Measurements from ENCODE around the gene PTPN23.
A peak's percentile ranks its signal among the peaks of the same experiment; 100 is the strongest.

The PTPN23 gene

GRCh38 chr3:47431225-47431624 is 50.4 kb downstream of the PTPN23 start:
- no peak for DNase-seq (ENCODE audit: extremely low spot score)
- TF ChIP-seq CTCF (IDR thresholded peaks at IDR 0.05; ENCODE audit: control extremely low read depth, extremely low read depth, low read depth, missing control alignments) = no peak
- CTCF ChIA-PET = interaction anchor here (0.7 to 4.2 kb wide), 4 partner anchors 9 to 44 kb away, joined by 3 to 21 read pairs (median 6); partner anchors contain the start of gene SCAP
- POLR2A ChIA-PET = interaction anchor here (0.6 kb wide), 1 partner anchor 123 kb away, joined by 3 read pairs; no protein-coding TSS in a partner anchor

GRCh38 chr3:47432673-47433072 is 51.9 kb downstream of the PTPN23 start:
- no peak for DNase-seq (ENCODE audit: extremely low spot score)
- CTCF ChIA-PET = interaction anchor here (1.3 to 4.2 kb wide), 3 partner anchors 10 to 30 kb away, joined by 3 to 23 read pairs (median 21); no protein-coding TSS in a partner anchor
- no peak for TF ChIP-seq CTCF (IDR thresholded peaks at IDR 0.05; ENCODE audit: control extremely low read depth, extremely low read depth, low read depth, missing control alignments)
- POLR2A ChIA-PET = interaction anchor here (0.6 kb wide), 1 partner anchor 765 kb away, joined by 4 read pairs; no protein-coding TSS in a partner anchor

- DNase-seq (ENCODE audit: extremely low spot score) = no peak
- no peak for TF ChIP-seq CTCF (IDR thresholded peaks at IDR 0.05; ENCODE audit: control extremely low read depth, extremely low read depth, low read depth, missing control alignments)
- ChIA-PET POLR2A (no interaction called here), CTCF (interaction anchor here (1.3 to 3.0 kb wide), 5 partner anchors 11 to 53 kb away, joined by 3 to 23 read pairs (median 4); partner anchors contain the start of gene SCAP)
These were observed 53.0 kb downstream of the PTPN23 start for GRCh38 chr3:47433796-47434195.

- CTCF ChIA-PET = interaction anchor here (0.9 to 3.0 kb wide), 5 partner anchors 12 to 52 kb away, joined by 3 to 23 read pairs (median 4); partner anchors contain the start of gene SCAP
These were observed 54.0 kb downstream of the PTPN23 start for GRCh38 chr3:47434849-47435248.

GRCh38 chr3:47436180-47436579 is 55.4 kb downstream of the PTPN23 start:
- no peak for TF ChIP-seq CTCF (IDR thresholded peaks at IDR 0.05; ENCODE audit: control extremely low read depth, extremely low read depth, low read depth, missing control alignments)
- CTCF ChIA-PET = interaction anchor here (1.1 to 1.5 kb wide), 4 partner anchors 15 to 40 kb away, joined by 3 to 9 read pairs (median 4); partner anchors contain the start of gene SCAP
- POLR2A ChIA-PET = no interaction called here
- no peak for DNase-seq (ENCODE audit: extremely low spot score)

More at GRCh38 chr3:47434849-47435248, 54.0 kb downstream of the PTPN23 start:
- no peak for TF ChIP-seq CTCF (IDR thresholded peaks at IDR 0.05; ENCODE audit: control extremely low read depth, extremely low read depth, low read depth, missing control alignments)
- POLR2A ChIA-PET = no interaction called here
- no peak for DNase-seq (ENCODE audit: extremely low spot score)

GRCh38 chr3:47440131-47440530 is 59.3 kb downstream of the PTPN23 start:
- no peak for DNase-seq (ENCODE audit: extremely low spot score)
- TF ChIP-seq CTCF (IDR thresholded peaks at IDR 0.05; ENCODE audit: control extremely low read depth, extremely low read depth, low read depth, missing control alignments) = peak; percentile 29
- ChIA-PET POLR2A (no interaction called here), CTCF (interaction anchor here (1.2 to 3.8 kb wide), 4 partner anchors 10 to 20 kb away, joined by 4 to 16 read pairs (median 8); no protein-coding TSS in a partner anchor)
